GM23248 (cell line): ENCODE measurements around the gene UHMK1.

Experiments
- EZH2 ChIP-seq: fragments of 200-600 bp; sonication (generic); IDR thresholded peaks from 2 replicates; pipeline ENCODE4 v1.6.1; 2018; ENCODE audit warnings: antibody characterized with exemption, mild to moderate bottlenecking; ENCODE audit not compliant: insufficient read depth, poor library complexity, severe bottlenecking
- EZH2phosphoT487 ChIP-seq: fragments of 200-600 bp; sonication (generic); IDR thresholded peaks from 2 replicates; pipeline ENCODE4 v1.6.1; 2018; ENCODE audit warnings: antibody characterized with exemption, moderate library complexity, mild to moderate bottlenecking, low read depth; ENCODE audit not compliant: insufficient read depth

GRCh38 chr1:162550925-162551324, 53.3 kb downstream of the UHMK1 start:
- TF ChIP-seq EZH2 (no peak), EZH2phosphoT487 (no peak)
